ENCODE measurements around the gene ZNF296. TPM values are rescaled to one million over a fixed set of nuclear protein-coding genes. Genes with fewer than 3 reads are reported as not detected.

The ZNF296 gene
- total RNA-seq, 1 donor from 2014 or later, result 1.0 TPM

GRCh38 chr19:45101806-45102205 is 25.5 kb upstream of the ZNF296 start:
- TF ChIP-seq, protein P1, sequence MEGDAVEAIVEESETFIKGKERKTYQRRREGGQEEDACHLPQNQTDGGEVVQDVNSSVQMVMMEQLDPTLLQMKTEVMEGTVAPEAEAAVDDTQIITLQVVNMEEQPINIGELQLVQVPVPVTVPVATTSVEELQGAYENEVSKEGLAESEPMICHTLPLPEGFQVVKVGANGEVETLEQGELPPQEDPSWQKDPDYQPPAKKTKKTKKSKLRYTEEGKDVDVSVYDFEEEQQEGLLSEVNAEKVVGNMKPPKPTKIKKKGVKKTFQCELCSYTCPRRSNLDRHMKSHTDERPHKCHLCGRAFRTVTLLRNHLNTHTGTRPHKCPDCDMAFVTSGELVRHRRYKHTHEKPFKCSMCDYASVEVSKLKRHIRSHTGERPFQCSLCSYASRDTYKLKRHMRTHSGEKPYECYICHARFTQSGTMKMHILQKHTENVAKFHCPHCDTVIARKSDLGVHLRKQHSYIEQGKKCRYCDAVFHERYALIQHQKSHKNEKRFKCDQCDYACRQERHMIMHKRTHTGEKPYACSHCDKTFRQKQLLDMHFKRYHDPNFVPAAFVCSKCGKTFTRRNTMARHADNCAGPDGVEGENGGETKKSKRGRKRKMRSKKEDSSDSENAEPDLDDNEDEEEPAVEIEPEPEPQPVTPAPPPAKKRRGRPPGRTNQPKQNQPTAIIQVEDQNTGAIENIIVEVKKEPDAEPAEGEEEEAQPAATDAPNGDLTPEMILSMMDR (IDR thresholded peaks at IDR 0.05; ENCODE audit: insufficient read depth, low read length, poor library complexity, severe bottlenecking), result no peak
- Histone ChIP-seq H3K27me3 (ENCODE audit: control insufficient read depth, insufficient read depth, low read length) (no peaks in the 10 kb centered on the region), H3K36me3 (ENCODE audit: control insufficient read depth, insufficient read depth, low read length) (no peaks in the 10 kb centered on the region), H3K4me3 (ENCODE audit: low read depth, low read length) (no peak overlapping the region)
- DNase-seq (ENCODE audit: low read depth), result no peak

- no peaks in the 10 kb centered on the region for H3K36me3 ChIP-seq (ENCODE audit: control insufficient read depth, insufficient read depth, low read length)
- TF ChIP-seq, protein P1 (IDR thresholded peaks at IDR 0.05; ENCODE audit: insufficient read depth, low read length, poor library complexity, severe bottlenecking), result no peak
- no peak for DNase-seq (ENCODE audit: low read depth)
- H3K27me3 ChIP-seq (ENCODE audit: control insufficient read depth, insufficient read depth, low read length), result no peaks in the 10 kb centered on the region
- no peak overlapping the region for H3K4me3 ChIP-seq (ENCODE audit: low read depth, low read length)
Observed at GRCh38 chr19:45100846-45101252, 24.6 kb upstream of the ZNF296 start.

DNA sequence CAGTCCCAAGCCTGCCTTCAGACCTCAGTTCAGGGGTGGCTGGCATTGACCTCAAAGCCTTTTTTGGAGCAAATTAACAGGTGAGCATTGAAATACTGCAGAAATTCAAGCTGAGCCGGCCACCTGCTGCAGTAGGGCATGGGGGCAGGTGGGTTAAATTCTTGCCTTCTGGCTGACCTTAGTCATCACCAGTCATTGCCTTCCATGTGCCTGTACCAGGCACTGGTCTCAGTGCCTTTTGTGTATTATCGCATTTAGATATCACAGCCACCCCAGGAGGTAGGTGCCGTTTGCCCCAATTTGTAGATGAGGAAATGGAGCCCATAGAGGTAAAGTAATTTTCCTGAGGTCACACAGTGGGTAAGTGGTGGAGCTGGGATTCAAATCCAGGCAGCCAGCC is 23.9 kb upstream of the ZNF296 start:
- Histone ChIP-seq H3K27me3 (ENCODE audit: control insufficient read depth, insufficient read depth, low read length) (no peaks in the 10 kb centered on the region), H3K36me3 (ENCODE audit: control insufficient read depth, insufficient read depth, low read length) (no peaks in the 10 kb centered on the region), H3K4me3 (ENCODE audit: low read depth, low read length) (no peak overlapping the region)
- TF ChIP-seq, protein P1 (IDR thresholded peaks at IDR 0.05; ENCODE audit: insufficient read depth, low read length, poor library complexity, severe bottlenecking), result no peak
- DNase-seq (ENCODE audit: low read depth), result no peak

GRCh38 chr19:45099467-45100191 is 23.4 kb upstream of the ZNF296 start:
- DNase-seq (ENCODE audit: low read depth), result no peak
- no peaks in the 10 kb centered on the region for H3K27me3 ChIP-seq (ENCODE audit: control insufficient read depth, insufficient read depth, low read length)
- no peak overlapping the region for H3K4me3 ChIP-seq (ENCODE audit: low read depth, low read length)
- H3K36me3 ChIP-seq (ENCODE audit: control insufficient read depth, insufficient read depth, low read length), result no peaks in the 10 kb centered on the region
- TF ChIP-seq, protein P1 (IDR thresholded peaks at IDR 0.05; ENCODE audit: insufficient read depth, low read length, poor library complexity, severe bottlenecking), result no peak

- no peaks in the 10 kb centered on the region for H3K36me3 ChIP-seq (ENCODE audit: control insufficient read depth, insufficient read depth, low read length)
- no peak for DNase-seq (ENCODE audit: low read depth)
- TF ChIP-seq, protein P1 (IDR thresholded peaks at IDR 0.05; ENCODE audit: insufficient read depth, low read length, poor library complexity, severe bottlenecking), result no peak
- H3K4me3 ChIP-seq (ENCODE audit: low read depth, low read length), result no peak overlapping the region
- no peaks in the 10 kb centered on the region for H3K27me3 ChIP-seq (ENCODE audit: control insufficient read depth, insufficient read depth, low read length)
Observed at GRCh38 chr19:45098521-45099466, 22.5 kb upstream of the ZNF296 start.
